ELF-1 (cell line): ENCODE results near the gene ZNF669.

Experiments
- DNase-seq: peaks from one replicate; pipeline ENCODE4 v3.0.0-alpha.2; 2016; ENCODE audit warnings: low read depth, low spot score

The ZNF669 gene

DNA sequence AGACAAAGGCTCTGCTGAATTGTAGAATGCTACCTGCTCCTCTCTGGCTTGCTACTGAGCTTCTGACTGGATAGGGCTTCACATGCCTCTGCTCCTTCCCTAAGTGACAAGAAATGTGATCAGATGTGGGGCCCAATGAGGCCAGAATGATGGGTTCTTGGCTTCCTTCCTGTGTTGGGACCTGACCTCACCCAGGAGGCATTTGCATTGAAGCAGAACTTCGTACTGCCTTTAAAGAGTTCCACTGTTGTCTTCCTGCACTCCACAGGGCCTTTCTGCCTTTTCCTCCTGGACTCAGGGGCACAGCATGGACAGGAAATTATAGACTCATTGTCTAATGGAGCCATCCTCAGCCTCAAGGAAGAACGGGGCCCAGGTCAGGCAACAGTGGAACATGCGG lies 39.9 kb downstream of the ZNF669 start:
- DNase-seq: no peak

DNA sequence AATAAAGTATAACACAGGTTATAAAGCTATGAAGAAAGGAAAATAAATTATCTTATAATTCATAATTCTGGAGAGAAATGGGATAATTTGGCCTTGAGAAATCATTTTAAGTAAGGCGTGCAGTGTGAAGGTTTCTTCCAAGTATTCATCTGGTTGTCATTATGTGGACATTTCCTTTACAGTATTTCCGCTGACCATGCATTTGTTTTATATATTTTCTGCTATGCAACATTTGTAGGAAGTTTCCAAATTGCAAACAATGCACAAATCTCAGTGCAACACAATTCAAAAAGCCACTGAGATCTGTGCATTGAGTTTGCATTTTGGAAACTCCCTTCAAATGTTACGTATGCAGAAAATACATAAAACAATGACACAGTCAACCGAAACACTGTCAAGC lies 43.4 kb downstream of the ZNF669 start:
- no peak for DNase-seq

DNA sequence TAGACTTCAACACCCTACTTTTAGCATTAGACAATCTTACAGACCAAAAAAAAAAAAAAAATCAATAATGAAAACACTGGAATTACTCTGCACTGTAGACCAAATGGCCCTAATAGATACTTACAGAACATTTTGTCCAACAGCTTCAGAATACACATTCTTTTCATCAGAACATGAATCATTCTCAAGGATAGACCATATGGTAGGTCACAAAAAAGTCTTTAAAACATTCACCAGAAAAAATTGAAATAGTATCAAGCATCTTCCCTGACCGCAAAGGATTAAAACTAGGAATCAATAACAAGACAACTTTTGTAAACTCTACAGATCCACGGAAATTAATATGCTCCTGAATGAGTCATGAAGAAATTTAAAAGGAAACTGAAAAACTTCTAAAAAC lies 48.1 kb downstream of the ZNF669 start:
- DNase-seq: no peak

DNA sequence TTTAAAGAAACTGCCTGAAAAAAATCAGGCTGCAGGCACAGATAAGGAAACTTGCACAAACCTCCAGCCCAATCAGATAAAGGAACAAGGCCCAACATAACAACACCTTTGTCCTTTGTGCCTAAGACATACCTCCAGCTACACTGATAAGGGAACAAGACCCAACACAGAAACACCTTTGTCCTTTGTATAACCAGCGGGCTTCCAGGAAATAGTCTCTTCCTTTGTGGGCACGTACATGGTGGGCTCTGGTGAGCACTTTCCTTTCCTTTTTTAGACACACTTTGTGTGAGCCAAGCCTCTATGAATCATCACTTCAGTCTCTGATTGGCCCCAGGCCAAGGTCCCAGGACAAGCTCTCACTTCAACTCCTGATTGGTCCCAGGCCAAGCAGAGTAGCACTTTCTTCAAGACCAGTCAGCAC lies 49.2 kb downstream of the ZNF669 start:
- no peak for DNase-seq
